22Rv1 (cell line): ENCODE results near the gene SOX1.

Experiments
- ZFX ChIP-seq: fragments of 450-650 bp; IDR thresholded peaks from 2 replicates; pipeline ENCODE4 v1.6.1; 2017; ENCODE audit warnings: antibody characterized with exemption, borderline replicate concordance
- TF ChIP-seq, protein P1 (sequence below): fragments of 450-650 bp; IDR thresholded peaks from 2 replicates; pipeline ENCODE4 v1.5.1; 2017; ENCODE audit warnings: mild to moderate bottlenecking

DNA sequence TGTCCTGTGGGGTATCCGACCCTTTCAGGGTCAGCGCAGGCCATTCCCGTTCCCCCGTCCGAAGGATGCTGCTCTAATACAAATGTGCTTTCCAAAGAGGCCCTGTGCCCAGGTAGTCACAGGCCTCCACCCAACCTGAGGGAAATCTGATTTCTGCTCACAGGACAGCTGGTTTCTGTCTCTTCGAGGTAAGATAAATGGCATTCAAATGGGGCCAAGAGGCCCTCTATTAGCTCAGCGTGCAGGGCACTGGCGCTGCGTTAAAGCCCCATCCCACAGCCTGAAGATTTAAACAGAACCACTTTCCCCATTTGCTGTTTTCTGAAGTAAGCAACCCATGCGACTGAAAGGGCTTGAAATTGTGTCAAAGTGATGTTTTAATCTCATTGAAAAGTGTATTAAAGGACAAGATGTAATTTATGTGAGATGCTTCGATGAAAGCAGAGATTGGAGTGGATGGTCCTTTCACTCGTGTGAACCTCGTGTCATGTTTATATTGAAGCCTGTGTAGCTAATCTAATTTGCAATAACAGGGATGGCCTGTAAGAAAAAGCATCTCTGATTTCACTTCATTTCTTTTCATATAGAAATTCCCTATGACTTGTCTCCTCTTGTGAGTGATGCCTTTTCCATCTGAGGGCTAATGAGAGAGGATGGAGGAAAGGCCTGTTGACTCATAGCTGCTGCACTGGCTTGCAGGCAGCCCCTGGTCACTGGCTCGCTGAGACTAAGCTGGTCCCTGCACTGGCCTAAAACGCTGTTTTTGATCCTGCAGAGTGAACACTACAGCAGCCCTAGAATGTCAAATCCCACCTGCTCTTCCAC is 7.3 kb upstream of the SOX1 start:
- TF ChIP-seq, protein P1, sequence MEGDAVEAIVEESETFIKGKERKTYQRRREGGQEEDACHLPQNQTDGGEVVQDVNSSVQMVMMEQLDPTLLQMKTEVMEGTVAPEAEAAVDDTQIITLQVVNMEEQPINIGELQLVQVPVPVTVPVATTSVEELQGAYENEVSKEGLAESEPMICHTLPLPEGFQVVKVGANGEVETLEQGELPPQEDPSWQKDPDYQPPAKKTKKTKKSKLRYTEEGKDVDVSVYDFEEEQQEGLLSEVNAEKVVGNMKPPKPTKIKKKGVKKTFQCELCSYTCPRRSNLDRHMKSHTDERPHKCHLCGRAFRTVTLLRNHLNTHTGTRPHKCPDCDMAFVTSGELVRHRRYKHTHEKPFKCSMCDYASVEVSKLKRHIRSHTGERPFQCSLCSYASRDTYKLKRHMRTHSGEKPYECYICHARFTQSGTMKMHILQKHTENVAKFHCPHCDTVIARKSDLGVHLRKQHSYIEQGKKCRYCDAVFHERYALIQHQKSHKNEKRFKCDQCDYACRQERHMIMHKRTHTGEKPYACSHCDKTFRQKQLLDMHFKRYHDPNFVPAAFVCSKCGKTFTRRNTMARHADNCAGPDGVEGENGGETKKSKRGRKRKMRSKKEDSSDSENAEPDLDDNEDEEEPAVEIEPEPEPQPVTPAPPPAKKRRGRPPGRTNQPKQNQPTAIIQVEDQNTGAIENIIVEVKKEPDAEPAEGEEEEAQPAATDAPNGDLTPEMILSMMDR, result no peak
- TF ChIP-seq ZFX, result no peak
